Measurements from ENCODE around the gene NDST4. TPM values are rescaled to one million over a fixed set of nuclear protein-coding genes. Genes with fewer than 3 reads are reported as not detected.

The NDST4 gene
- not detected in 2 replicates for total RNA-seq

GRCh38 chr4:115113506-115114106 is at the start of gene NDST4:
Gene NDST4 (minus strand): TSS chr4:115113620. CDS start chr4:115077036, 36,584 bp downstream.

Measured in smooth muscle cell of trachea (primary cell).